GM23338 (cell line): Measurements from ENCODE around the gene CMIP. TPM values are rescaled to one million over a fixed set of nuclear protein-coding genes. Genes with fewer than 3 reads are reported as not detected.
A peak's percentile ranks its signal among the peaks of the same experiment; 100 is the strongest.

Source experiments
- ATAC-seq: fragments of 200-7000 bp; cut with Tn5 transposase; 3 replicates; pipeline ENCODE4 v1.9.1; 2020
- DNase-seq: peaks from one replicate; pipeline ENCODE4 v3.0.0-alpha.2; 2015; ENCODE audit warnings: low spot score
- H2AFZ ChIP-seq: fragments of 200-600 bp; sonication (generic); 2 replicates; pipeline ENCODE4 v1.8.0; 2016; ENCODE audit warnings: antibody characterized with exemption, mild to moderate bottlenecking, moderate library complexity
- H3F3A ChIP-seq: fragments of 200-600 bp; sonication (generic); replicated peaks from 2 replicates; pipeline ENCODE4 v1.8.0; 2017; ENCODE audit warnings: antibody characterized with exemption, mixed run types, low read depth
- H3K27ac ChIP-seq: fragments of 200-600 bp; sonication (generic); 2 replicates; pipeline ENCODE4 v1.6.1; 2016; ENCODE audit warnings: low read depth
- H3K27me3 ChIP-seq: fragments of 200-600 bp; sonication (generic); 2 replicates; pipeline ENCODE4 v1.8.0; 2016; ENCODE audit warnings: mild to moderate bottlenecking, mixed run types, moderate library complexity; ENCODE audit not compliant: insufficient read depth
- H3K36me3 ChIP-seq: fragments of 200-600 bp; sonication (generic); 2 replicates; pipeline ENCODE4 v1.8.0; 2016; ENCODE audit warnings: mild to moderate bottlenecking; ENCODE audit not compliant: insufficient read depth
- H3K4me1 ChIP-seq: fragments of 200-600 bp; sonication (generic); 2 replicates; pipeline ENCODE4 v1.8.0; 2016; ENCODE audit warnings: mild to moderate bottlenecking, moderate library complexity; ENCODE audit not compliant: insufficient read depth
- H3K4me2 ChIP-seq: fragments of 200-600 bp; sonication (generic); 2 replicates; pipeline ENCODE4 v1.7.1; 2017; ENCODE audit warnings: mixed run types
- H3K4me3 ChIP-seq: fragments of 200-600 bp; sonication (generic); 2 replicates; pipeline ENCODE4 v1.6.1; 2016; ENCODE audit warnings: mixed run types
- H3K79me2 ChIP-seq: fragments of 200-600 bp; sonication (generic); replicated peaks from 2 replicates; pipeline ENCODE4 v1.8.0; 2017; ENCODE audit warnings: mild to moderate bottlenecking; ENCODE audit not compliant: insufficient read depth
- H3K9me2 ChIP-seq: fragments of 200-600 bp; sonication (generic); 2 replicates; pipeline ENCODE4 v1.8.0; 2017; ENCODE audit not compliant: insufficient read depth
- H4K20me1 ChIP-seq: fragments of 200-600 bp; sonication (generic); replicated peaks from 2 replicates; pipeline ENCODE4 v1.8.0; 2017; ENCODE audit warnings: mild to moderate bottlenecking; ENCODE audit not compliant: insufficient read depth
- H3K27ac Mint-ChIP-seq: 2 replicates; pipeline ENCODE4 v1.8.0; 2020; ENCODE audit warnings: inconsistent platforms, mild to moderate bottlenecking, moderate library complexity, mixed read lengths
- H3K27me3 Mint-ChIP-seq: 3 replicates; pipeline ENCODE4 v1.8.0; 2022; ENCODE audit warnings: low read depth, mild to moderate bottlenecking, moderate library complexity, mixed read lengths, inconsistent platforms; ENCODE audit not compliant: insufficient read depth, poor library complexity
- H3K36me3 Mint-ChIP-seq: 3 replicates; pipeline ENCODE4 v1.8.0; 2021; ENCODE audit warnings: low read depth, mild to moderate bottlenecking, inconsistent platforms, moderate library complexity, mixed read lengths
- H3K4me1 Mint-ChIP-seq: 3 replicates; pipeline ENCODE4 v1.8.0; 2020; ENCODE audit warnings: mild to moderate bottlenecking, inconsistent platforms, mixed read lengths
- H3K4me3 Mint-ChIP-seq: 3 replicates; pipeline ENCODE4 v1.8.0; 2021; ENCODE audit warnings: moderate library complexity, mild to moderate bottlenecking, inconsistent platforms, mixed read lengths
- H3K9me3 Mint-ChIP-seq: 3 replicates; pipeline ENCODE4 v1.8.0; 2020; ENCODE audit warnings: moderate library complexity, mild to moderate bottlenecking, inconsistent platforms, mixed read lengths
- CTCF ChIP-seq, 2 experiments: fragments of 200-600 bp in 1 of 2; sonication (generic) in 1 of 2; conservative IDR thresholded peaks; 2 replicates each; pipeline versions ENCODE4 v1.5.1 to v1.6.1; 2016 to 2017; ENCODE audit warnings: antibody characterized with exemption in 2 of 2, low read depth in 2 of 2, mild to moderate bottlenecking in 2 of 2, moderate library complexity in 1 of 2
- EZH2 ChIP-seq: fragments of 200-600 bp; sonication (generic); IDR thresholded peaks from one replicate; pipeline ENCODE4 v1.8.0; 2017; ENCODE audit warnings: antibody characterized with exemption, mild to moderate bottlenecking, low read depth; ENCODE audit not compliant: unreplicated experiment
- EZH2phosphoT487 ChIP-seq: fragments of 200-600 bp; sonication (generic); IDR thresholded peaks from one replicate; pipeline ENCODE4 v1.8.1; 2018; ENCODE audit warnings: antibody characterized with exemption; ENCODE audit not compliant: unreplicated experiment
- JUNB ChIP-seq: IDR thresholded peaks from one replicate; pipeline ENCODE4 v1.6.1; 2016; ENCODE audit warnings: antibody characterized with exemption; ENCODE audit not compliant: unreplicated experiment
- NANOG ChIP-seq: IDR thresholded peaks from 2 replicates; pipeline ENCODE4 v1.6.1; 2016; ENCODE audit warnings: antibody characterized with exemption, borderline replicate concordance
- POLR2AphosphoS5 ChIP-seq: IDR thresholded peaks from 2 replicates; pipeline ENCODE4 v1.6.1; 2016; ENCODE audit warnings: antibody characterized with exemption, low read depth
- ZNF114 ChIP-seq: fragments of 250-450 bp; sonication (Bioruptor Pico); IDR thresholded peaks from 2 replicates; pipeline ENCODE4 v1.5.0; 2020; ENCODE audit warnings: mild to moderate bottlenecking, moderate library complexity
- ZNF462 ChIP-seq: fragments of 250-450 bp; sonication (Bioruptor Pico); IDR thresholded peaks from 2 replicates; pipeline ENCODE4 v1.5.0; 2020; ENCODE audit warnings: mild to moderate bottlenecking, moderate library complexity
- polyA plus RNA-seq: library from polyadenylated mRNA; unstranded; fragments of >200 nt; fragmentation: Nextera tagmentation; extraction: Ambion mirVana; gene quantifications from 2 replicates; pipeline ENCODE4 v1.2.1, GENCODE V29; 2016
- total RNA-seq: library from RNA; depleted of rRNA; stranded (reverse); fragments of >200 nt; shearing (Covaris generic); gene quantifications from 2 replicates; pipeline ENCODE4 v1.2.3, GENCODE V29; 2014

The CMIP gene
- total and polyA plus RNA-seq, 2 experiments from 2014 or later, result 9.5 to 62.3 TPM

GRCh38 chr16:81571592-81572385 is 127.2 kb downstream of the CMIP start:
- H3K27ac Mint-ChIP-seq, result peak overlapping the region; percentile 59
- peaks cover 33% of the 10 kb centered on the region for H3K4me1 Mint-ChIP-seq
- peaks cover 18% of the 10 kb centered on the region for H3K27me3 Mint-ChIP-seq
- H3K4me3 Mint-ChIP-seq, result no peak overlapping the region
- Histone ChIP-seq H2AFZ (no peak overlapping the region), H3K4me2 (no peak overlapping the region), H3K4me1 (no peaks in the 10 kb centered on the region; the same call in 1 of the 2 replicates), H3K79me2 (peaks cover 77% of the 10 kb centered on the region), H3K9me2 (no peaks in the 10 kb centered on the region), H4K20me1 (peaks cover 44% of the 10 kb centered on the region), H3K27me3 (no peaks in the 10 kb centered on the region), H3F3A (no peaks in the 10 kb centered on the region), H3K4me3 (no peak overlapping the region), H3K36me3 (no peaks in the 10 kb centered on the region), H3K27ac (no peak overlapping the region)
- H3K36me3 Mint-ChIP-seq, result no peaks in the 10 kb centered on the region
- no peak for ATAC-seq
- H3K9me3 Mint-ChIP-seq, result no peaks in the 10 kb centered on the region
- no peak for DNase-seq
- TF ChIP-seq NANOG (no peak), JUNB (no peak)

- Histone ChIP-seq H3K4me3 (no peak overlapping the region), H2AFZ (no peak overlapping the region), H3K79me2 (peaks cover 69% of the 10 kb centered on the region), H4K20me1 (peaks cover 39% of the 10 kb centered on the region), H3K4me1 (no peaks in the 10 kb centered on the region; the same call in 1 of the 2 replicates), H3K27ac (no peak overlapping the region), H3F3A (no peaks in the 10 kb centered on the region), H3K9me2 (no peaks in the 10 kb centered on the region), H3K27me3 (no peaks in the 10 kb centered on the region), H3K36me3 (no peaks in the 10 kb centered on the region), H3K4me2 (no peak overlapping the region)
- DNase-seq (no peak), ATAC-seq (no peak)
- Mint-ChIP-seq H3K4me1 (peaks cover 32% of the 10 kb centered on the region), H3K4me3 (no peak overlapping the region), H3K9me3 (no peaks in the 10 kb centered on the region), H3K36me3 (no peaks in the 10 kb centered on the region), H3K27me3 (peaks cover 18% of the 10 kb centered on the region), H3K27ac (peak overlapping the region; percentile 59; the same call in 1 of the 2 replicates)
- TF ChIP-seq ZNF462 (CRISPR knock-in tag), result no peak
- no peak for TF ChIP-seq POLR2AphosphoS5
- no peak for TF ChIP-seq NANOG
- no peak for TF ChIP-seq CTCF (conservative IDR thresholded peaks at IDR 0.05; ENCODE audit: low read depth in 2 of 2)
- no peak for TF ChIP-seq ZNF114 (CRISPR knock-in tag)
- TF ChIP-seq EZH2phosphoT487, result no peak
- TF ChIP-seq EZH2, result no peak
Measured at GRCh38 chr16:81572386-81573144, 128.0 kb downstream of the CMIP start.
